GM12878 (cell line): ENCODE data around the gene RAB11A. TPM values are rescaled to one million over a fixed set of nuclear protein-coding genes. Genes with fewer than 3 reads are reported as not detected.

ENCODE experiments used
- ATAC-seq: fragments of 200-7000 bp; cut with Tn5 transposase; 3 replicates; pipeline ENCODE4 v1.9.1; 2020; ENCODE audit warnings: mild to moderate bottlenecking, moderate library complexity
- BruUV-seq: library from RNA; stranded (reverse); fragments of 400-500 nt; replicated peaks from 2 replicates; lab custom pipeline; 2021; lab: Mats Ljungman, UMichigan
- CTCF ChIA-PET: fragments of 300-600 bp; sonication (Branson Sonifier 250); formaldehyde crosslinking; extraction: SDS; loops from one replicate; lab custom pipeline; 2021; ENCODE audit warnings: inconsistent platforms; lab: Yijun Ruan, JAX
- POLR2A ChIA-PET: fragments of 350-600 bp; formaldehyde crosslinking; extraction: SDS; loops from one replicate; lab custom pipeline; 2021; ENCODE audit warnings: inconsistent platforms; lab: Charles Lee
- RAD21 ChIA-PET: fragments of 300-600 bp; sonication (Branson Sonifier 250); formaldehyde crosslinking; loops from one replicate; lab custom pipeline; 2023; ENCODE audit warnings: antibody characterized with exemption; ENCODE audit not compliant: unreplicated experiment; lab: Charles Lee
- SMC1A ChIA-PET: fragments of 300-600 bp; sonication (Branson Sonifier 250); formaldehyde crosslinking; loops from one replicate; lab custom pipeline; 2023; ENCODE audit not compliant: unreplicated experiment, uncharacterized antibody; lab: Charles Lee
- DNase-seq: peaks from one replicate; pipeline ENCODE4 v3.0.0-alpha.2; 2011; ENCODE audit warnings: low read depth, low spot score
- FAIRE-seq: peaks from 3 replicates; lab custom pipeline; 2011; peaks lifted over from hg19 to GRCh38; lab: Jason Lieb, UNC
- H2AFZ ChIP-seq: 2 replicates; pipeline ENCODE4 v1.6.0; 2011; ENCODE audit warnings: low read depth, low read length, control low read depth; ENCODE audit not compliant: control insufficient read depth
- H3K27ac ChIP-seq: 2 replicates; pipeline ENCODE4 v1.5.1; 2011; ENCODE audit warnings: control low read depth; ENCODE audit not compliant: control insufficient read depth, insufficient read depth
- H3K27me3 ChIP-seq, 2 experiments: replicated peaks in 1 of 2; 2 replicates each; pipeline versions ENCODE4 v1.6.0 to v1.6.1; 2011; ENCODE audit warnings: low read length in 1 of 2; ENCODE audit not compliant: control insufficient read depth in 2 of 2, insufficient read depth in 2 of 2
- H3K36me3 ChIP-seq, 2 experiments: 2 replicates each; pipeline ENCODE4 v1.5.1; 2011; ENCODE audit warnings: low read length in 1 of 2; ENCODE audit not compliant: control insufficient read depth in 2 of 2, insufficient read depth in 2 of 2
- H3K4me1 ChIP-seq: 2 replicates; pipeline ENCODE4 v1.6.1; 2011; ENCODE audit warnings: mild to moderate bottlenecking, low read length, moderate library complexity, mixed read lengths; ENCODE audit not compliant: control insufficient read depth, insufficient read depth
- H3K4me2 ChIP-seq: 2 replicates; pipeline ENCODE4 v1.6.0; 2011; ENCODE audit warnings: control low read depth; ENCODE audit not compliant: control insufficient read depth, insufficient read depth
- H3K4me3 ChIP-seq: fragments of 200-600 bp; sonication (generic); 2 replicates; pipeline ENCODE4 v1.5.1; 2016
- H3K79me2 ChIP-seq: 2 replicates; pipeline ENCODE4 v1.6.0; 2011; ENCODE audit warnings: low read length; ENCODE audit not compliant: control insufficient read depth, insufficient read depth
- H3K9ac ChIP-seq: 2 replicates; pipeline ENCODE4 v1.8.0; 2011; ENCODE audit warnings: low read length, control low read depth, mixed read lengths; ENCODE audit not compliant: control insufficient read depth, insufficient read depth
- H3K9me3 ChIP-seq: replicated peaks from 3 replicates; pipeline ENCODE4 v1.5.1; 2011; ENCODE audit warnings: mild to moderate bottlenecking, low read length; ENCODE audit not compliant: control insufficient read depth, insufficient read depth
- H4K20me1 ChIP-seq: 2 replicates; pipeline ENCODE4 v1.6.0; 2011; ENCODE audit not compliant: control insufficient read depth, insufficient read depth
- ASH2L ChIP-seq: fragments of 300-600, 200-600 bp; sonication (generic); IDR thresholded peaks from 2 replicates; pipeline ENCODE4 v1.6.1; 2017; ENCODE audit warnings: low read depth, mild to moderate bottlenecking, borderline replicate concordance
- CEBPB ChIP-seq, 2 experiments: fragments of 150-350 bp in 1 of 2; IDR thresholded peaks; 2 replicates each; pipeline ENCODE4 v1.6.1; 2012 to 2014; ENCODE audit warnings: low read depth in 2 of 2, low read length in 2 of 2, borderline replicate concordance in 1 of 2, inconsistent platforms in 1 of 2
- CREB1 ChIP-seq: IDR thresholded peaks from 2 replicates; pipeline ENCODE4 v1.6.1; 2012; ENCODE audit warnings: low read depth, mild to moderate bottlenecking, inconsistent platforms
- EP300 ChIP-seq, 2 experiments: fragments of 150-350 bp in 1 of 2; IDR thresholded peaks; 2 replicates each; pipeline ENCODE4 v1.6.1; 2011 to 2012; ENCODE audit warnings: low read depth in 2 of 2, low read length in 2 of 2, borderline replicate concordance in 1 of 2, improper control_type of control experiment in 1 of 2, inconsistent platforms in 1 of 2; ENCODE audit not compliant: control insufficient read depth in 1 of 2
- EZH2 ChIP-seq: IDR thresholded peaks from 2 replicates; pipeline ENCODE4 v1.6.1; 2012; ENCODE audit warnings: low read depth, mild to moderate bottlenecking, control low read depth, inconsistent platforms, low read length, borderline replicate concordance; ENCODE audit not compliant: control insufficient read depth
- GATAD2B ChIP-seq: fragments of 450-650 bp; conservative IDR thresholded peaks from 2 replicates; pipeline ENCODE4 v1.6.1; 2017; ENCODE audit warnings: low read depth, mild to moderate bottlenecking, moderate library complexity
- HDAC2 ChIP-seq: fragments of 200-600 bp; sonication (generic); IDR thresholded peaks from 2 replicates; pipeline ENCODE4 v1.6.1; 2017
- LARP7 ChIP-seq: fragments of 450-650 bp; IDR thresholded peaks from 2 replicates; pipeline ENCODE4 v1.6.1; 2017; ENCODE audit warnings: mild to moderate bottlenecking
- MTA3 ChIP-seq: IDR thresholded peaks from 2 replicates; pipeline ENCODE4 v1.6.1; 2012; ENCODE audit warnings: low read length, inconsistent platforms, borderline replicate concordance
- NBN ChIP-seq: fragments of 450-650 bp; IDR thresholded peaks from 2 replicates; pipeline ENCODE4 v1.6.1; 2016
- RELB ChIP-seq: fragments of 450-650 bp; IDR thresholded peaks from 2 replicates; pipeline ENCODE4 v1.6.1; 2017; ENCODE audit warnings: low read depth, mild to moderate bottlenecking, moderate library complexity
- SREBF1 ChIP-seq: IDR thresholded peaks from 2 replicates; pipeline ENCODE4 v1.6.1; 2012; ENCODE audit warnings: mild to moderate bottlenecking, low read length
- TBL1XR1 ChIP-seq: IDR thresholded peaks from 2 replicates; pipeline ENCODE4 v1.6.1; 2012; ENCODE audit warnings: low read depth, low read length, improper control_type of control experiment
- WGBS: methylation state at CpG from one replicate; pipeline ENCODE4 v1.1.6; 2016; ENCODE audit warnings: low lambda C conversion rate; ENCODE audit not compliant: insufficient replicate concordance, insufficient coverage; ENCODE audit errors: missing lambda C conversion rate; 5-methylcytosine and 5-hydroxymethylcytosine counted together
- in situ Hi-C: fragments of 300-500 bp; cut with MboI; formaldehyde crosslinking; loops from 9 replicates; pipeline ENCODE4 v1.14.3; 2018; ENCODE audit warnings: mixed read lengths
- intact Hi-C: fragments of 100-400 bp; cut with micrococcal nuclease; formaldehyde crosslinking; loops from one replicate; pipeline ENCODE4 v1.14.2; 2022; ENCODE audit not compliant: unreplicated experiment
- polyA plus RNA-seq, 11 experiments: library from polyadenylated mRNA; depleted of rRNA in 4 of 11; unstranded in 6 of 11; stranded (reverse) in 5 of 11; fragments of >200 nt; fragmentation: Nextera tagmentation in 4 of 11; fragmentation: Illumina TruSeq in 1 of 11; extraction: Ambion mirVana in 4 of 11; extraction: Trizol in 1 of 11; gene quantifications; 1 replicate in 1 of 11; 2 replicates in 10 of 11; pipeline versions ENCODE4 v1.2.1 to v1.2.3, GENCODE V29; 2011 to 2016; ENCODE audit warnings: inconsistent platforms in 2 of 11, missing spikeins in 2 of 11, low read depth in 1 of 11
- total RNA-seq, 4 experiments: library from RNA; depleted of rRNA in 3 of 4; stranded (reverse); fragments of >200 nt in 3 of 4; fragmentation: Illumina TruSeq in 1 of 4; extraction: Trizol in 1 of 4; gene quantifications; 2 replicates each; pipeline versions ENCODE4 v1.2.1 to v1.2.3, GENCODE V29; 2013 to 2021
- TF ChIP-seq, protein P1 (sequence below): IDR thresholded peaks from 2 replicates; pipeline ENCODE4 v1.6.1; 2011; ENCODE audit warnings: borderline replicate concordance, low read depth, mild to moderate bottlenecking, moderate library complexity, low read length; ENCODE audit not compliant: insufficient read depth, poor library complexity, severe bottlenecking

RAB11A gene
- total and polyA plus RNA-seq, 10 of the 15 experiments (the other 5 are each of a cell fraction or from before 2014, with no cell fraction given): 128 to 387 (median 224) TPM

- Histone ChIP-seq H3K9me3 (no peaks in the 10 kb centered on the region), H3K27ac (no peak overlapping the region), H3K4me1 (no peaks in the 10 kb centered on the region), H3K9ac (no peak overlapping the region), H3K79me2 (no peaks in the 10 kb centered on the region), H3K4me3 (no peak overlapping the region), H3K36me3 (no peaks in the 10 kb centered on the region), H3K27me3 (no peaks in the 10 kb centered on the region), H4K20me1 (no peaks in the 10 kb centered on the region), H3K4me2 (no peak overlapping the region), H2AFZ (no peak overlapping the region)
- 54% methylated on average over 2 of the region's 3 CpGs for WGBS
- SMC1A ChIA-PET: interaction anchor here (0.9 to 3.6 kb wide), 3 partner anchors 16 to 20 kb away, joined by 4 to 15 read pairs (median 7); no protein-coding TSS in a partner anchor
- FAIRE-seq (no peak), DNase-seq (no peak), ATAC-seq (no peak)
- CTCF ChIA-PET: interaction anchor here (0.8 kb wide), 2 partner anchors 36 to 75 kb away, joined by 3 read pairs; no protein-coding TSS in a partner anchor
- POLR2A ChIA-PET: no interaction called here
- TF ChIP-seq, protein P1, sequence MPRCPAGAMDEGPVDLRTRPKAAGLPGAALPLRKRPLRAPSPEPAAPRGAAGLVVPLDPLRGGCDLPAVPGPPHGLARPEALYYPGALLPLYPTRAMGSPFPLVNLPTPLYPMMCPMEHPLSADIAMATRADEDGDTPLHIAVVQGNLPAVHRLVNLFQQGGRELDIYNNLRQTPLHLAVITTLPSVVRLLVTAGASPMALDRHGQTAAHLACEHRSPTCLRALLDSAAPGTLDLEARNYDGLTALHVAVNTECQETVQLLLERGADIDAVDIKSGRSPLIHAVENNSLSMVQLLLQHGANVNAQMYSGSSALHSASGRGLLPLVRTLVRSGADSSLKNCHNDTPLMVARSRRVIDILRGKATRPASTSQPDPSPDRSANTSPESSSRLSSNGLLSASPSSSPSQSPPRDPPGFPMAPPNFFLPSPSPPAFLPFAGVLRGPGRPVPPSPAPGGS: no peak
- TF ChIP-seq CEBPB (IDR thresholded peaks at IDR 0.05; ENCODE audit: borderline replicate concordance in 1 of 2, low read depth in 2 of 2, low read length in 2 of 2) (no peak), HDAC2 (no peak), NBN (no peak), SREBF1 (no peak), GATAD2B (no peak)
- in situ Hi-C loops (no loop called here), intact Hi-C loops (no loop called here)
- RAD21 ChIA-PET: interaction anchor here (1.1 kb wide), 1 partner anchor 20 kb away, joined by 3 read pairs; no protein-coding TSS in a partner anchor
- no TSS peak for BruUV-seq
These were observed 67.8 kb downstream of the RAB11A start for GRCh38 chr15:65937054-65937453.

- CTCF ChIA-PET: interaction anchor here (0.8 to 1.4 kb wide), 2 partner anchors 22 to 36 kb away, joined by 3 read pairs; no protein-coding TSS in a partner anchor
- H3K9me3 ChIP-seq: no peaks in the 10 kb centered on the region
- no peak overlapping the region for H2AFZ ChIP-seq
- H3K4me3 ChIP-seq: no peak overlapping the region
- no peak overlapping the region for H3K4me2 ChIP-seq
- FAIRE-seq: no peak
- WGBS: 95% methylated on average over 1 of the region's 1 CpG
- H3K79me2 ChIP-seq: no peaks in the 10 kb centered on the region
- H3K9ac ChIP-seq: no peak overlapping the region
- ATAC-seq: no peak
- POLR2A ChIA-PET: no interaction called here
- in situ Hi-C loops (no loop called here), intact Hi-C loops (no loop called here)
- no peaks in the 10 kb centered on the region for H3K4me1 ChIP-seq
- no peaks in the 10 kb centered on the region for H3K27me3 ChIP-seq
- RAD21 ChIA-PET: no interaction called here
- H4K20me1 ChIP-seq: no peaks in the 10 kb centered on the region
- H3K27ac ChIP-seq: no peak overlapping the region
- no peak for DNase-seq
- SMC1A ChIA-PET: interaction anchor here (1.5 to 3.6 kb wide), 2 partner anchors 16 to 20 kb away, joined by 7 to 15 read pairs; no protein-coding TSS in a partner anchor
- BruUV-seq: no TSS peak
- no peaks in the 10 kb centered on the region for H3K36me3 ChIP-seq
- TF ChIP-seq TBL1XR1 (no peak), ASH2L (no peak), EZH2 (no peak), MTA3 (no peak), CREB1 (no peak), EP300 (IDR thresholded peaks at IDR 0.05; ENCODE audit: borderline replicate concordance in 1 of 2, control insufficient read depth in 1 of 2, low read depth in 2 of 2, low read length in 2 of 2) (no peak), RELB (no peak), LARP7 (no peak), NBN (no peak)
These were observed 68.2 kb downstream of the RAB11A start for GRCh38 chr15:65937476-65937875.
